Fibroblast of lung (primary cell): ENCODE results near the gene MAGEA4. TPM values are rescaled to one million over a fixed set of nuclear protein-coding genes. Genes with fewer than 3 reads are reported as not detected.
"Not testable (repeated sequence)": the region's sequence is repeated elsewhere in the genome, so short reads cannot be mapped to it uniquely, and the experiment has no call there.

Experiments used
- DNase-seq, 2 donors: peaks; one replicate each; pipeline versions ENCODE4 v3.0.0 to v3.0.0-alpha.2; 2010; ENCODE audit warnings: low read depth in 2 of 2
- H2AFZ ChIP-seq: 2 replicates; pipeline ENCODE4 v1.5.1; 2012; ENCODE audit warnings: low read length, control low read depth, inconsistent platforms
- H3K27ac ChIP-seq: 2 replicates; pipeline ENCODE4 v1.5.1; 2011; ENCODE audit warnings: low read length, control low read depth; ENCODE audit not compliant: insufficient read depth
- H3K27me3 ChIP-seq: 2 replicates; pipeline ENCODE4 v1.5.1; 2011; ENCODE audit warnings: mild to moderate bottlenecking, low read length; ENCODE audit not compliant: control insufficient read depth, insufficient read depth
- H3K36me3 ChIP-seq: 2 replicates; pipeline ENCODE4 v1.5.1; 2011; ENCODE audit warnings: low read length; ENCODE audit not compliant: control insufficient read depth, insufficient read depth
- H3K4me1 ChIP-seq: 2 replicates; pipeline ENCODE4 v1.5.1; 2011; ENCODE audit warnings: low read length; ENCODE audit not compliant: control insufficient read depth, insufficient read depth; ENCODE audit errors: extremely low read depth
- H3K4me2 ChIP-seq: 2 replicates; pipeline ENCODE4 v1.5.1; 2011; ENCODE audit warnings: low read length, control low read depth; ENCODE audit not compliant: insufficient read depth; ENCODE audit errors: extremely low read depth
- H3K4me3 ChIP-seq, 4 experiments: fragments of 200-600 bp in 1 of 4; sonication (generic) in 1 of 4; replicated peaks in 1 of 4; 2 replicates each; pipeline ENCODE4 v1.5.1; 2011 to 2016; ENCODE audit warnings: low read length in 4 of 4, low read depth in 3 of 4, mild to moderate bottlenecking in 3 of 4, control low read depth in 2 of 4, inconsistent platforms in 1 of 4, mixed read lengths in 1 of 4; ENCODE audit not compliant: insufficient read depth in 1 of 4; ENCODE audit errors: control extremely low read depth in 1 of 4
- H3K79me2 ChIP-seq: 2 replicates; pipeline ENCODE4 v1.5.1; 2012; ENCODE audit warnings: mild to moderate bottlenecking, low read length, inconsistent platforms; ENCODE audit not compliant: control insufficient read depth, insufficient read depth
- H3K9ac ChIP-seq: 2 replicates; pipeline ENCODE4 v1.5.1; 2011; ENCODE audit warnings: mild to moderate bottlenecking, low read length, control low read depth; ENCODE audit not compliant: insufficient read depth
- H3K9me3 ChIP-seq: 2 replicates; pipeline ENCODE4 v1.5.1; 2012; ENCODE audit warnings: low read depth, low read length; ENCODE audit not compliant: control insufficient read depth, insufficient read depth
- H4K20me1 ChIP-seq: 2 replicates; pipeline ENCODE4 v1.5.1; 2011; ENCODE audit warnings: low read length; ENCODE audit not compliant: control insufficient read depth, insufficient read depth; ENCODE audit errors: extremely low read depth
- EZH2 ChIP-seq: IDR thresholded peaks from 2 replicates; pipeline ENCODE4 v1.5.1; 2012; ENCODE audit warnings: low read length, control low read depth, mild to moderate bottlenecking; ENCODE audit errors: missing control alignments
- polyA plus RNA-seq, 2 donors: library from polyadenylated mRNA; depleted of rRNA in 1 of 2; stranded (reverse) in 1 of 2; unstranded in 1 of 2; fragments of >200 nt; gene quantifications; 2 replicates each; pipeline ENCODE4 v1.2.1, GENCODE V29; 2011 to 2012; ENCODE audit warnings: missing spikeins in 1 of 2
- total RNA-seq: library from RNA; depleted of rRNA; stranded (reverse); fragments of >200 nt; gene quantifications from 2 replicates; pipeline ENCODE4 v1.2.1, GENCODE V29; 2014
- TF ChIP-seq, protein P1 (sequence below), 2 donors: IDR thresholded peaks in 1 of 2; conservative IDR thresholded peaks in 1 of 2; 1 replicate in 1 of 2; 2 replicates in 1 of 2; pipeline ENCODE4 v1.5.1; 2011 to 2012; ENCODE audit warnings: low read length in 2 of 2, control low read depth in 1 of 2, inconsistent platforms in 1 of 2, low read depth in 1 of 2, mild to moderate bottlenecking in 1 of 2

Gene MAGEA4
- total and polyA plus RNA-seq, 2 donors (not counting 1 experiment from before 2014, with no cell fraction given): not detected

DNA sequence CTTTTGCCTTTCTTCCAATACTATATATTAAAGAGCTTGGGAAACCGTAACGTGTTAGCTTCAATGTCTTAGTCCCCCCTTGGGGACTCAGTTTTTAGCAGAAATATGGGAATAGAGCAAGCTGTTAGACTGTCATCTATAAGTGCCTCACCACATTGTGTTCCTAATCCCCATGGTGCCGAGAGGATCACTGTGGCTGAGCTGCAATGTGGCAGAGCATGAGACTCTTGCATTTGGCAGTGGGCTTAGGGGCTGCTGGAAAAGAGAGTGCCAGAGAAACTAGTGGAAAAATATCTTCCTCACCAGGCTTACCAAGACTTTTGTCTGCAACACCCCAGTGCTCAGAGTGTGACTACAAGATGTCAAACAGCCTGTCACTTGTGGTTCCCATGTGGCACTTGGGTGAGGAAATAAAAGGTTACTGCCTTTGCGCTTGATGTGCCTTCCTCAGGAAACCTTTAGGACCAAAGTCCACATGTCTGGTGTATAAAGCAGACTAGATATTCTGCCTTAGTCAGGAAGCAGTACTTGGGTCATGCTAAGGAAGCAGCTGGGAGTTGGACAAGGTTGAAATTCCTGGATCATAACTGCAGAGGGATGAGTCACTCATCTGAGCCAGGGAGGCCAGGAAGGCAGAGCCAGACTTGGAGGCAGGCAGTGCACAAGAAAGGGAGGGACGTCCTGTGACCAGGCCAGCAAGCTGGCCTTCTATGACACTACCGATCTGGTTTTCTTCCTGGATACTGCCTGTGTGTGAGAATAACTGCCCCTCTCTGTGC, 9.7 kb upstream of the MAGEA4 start:
- peak; percentile 71 to 93 for DNase-seq
- H3K27ac ChIP-seq: peak overlapping the region; percentile 18
- no peak for TF ChIP-seq EZH2
- TF ChIP-seq, protein P1, sequence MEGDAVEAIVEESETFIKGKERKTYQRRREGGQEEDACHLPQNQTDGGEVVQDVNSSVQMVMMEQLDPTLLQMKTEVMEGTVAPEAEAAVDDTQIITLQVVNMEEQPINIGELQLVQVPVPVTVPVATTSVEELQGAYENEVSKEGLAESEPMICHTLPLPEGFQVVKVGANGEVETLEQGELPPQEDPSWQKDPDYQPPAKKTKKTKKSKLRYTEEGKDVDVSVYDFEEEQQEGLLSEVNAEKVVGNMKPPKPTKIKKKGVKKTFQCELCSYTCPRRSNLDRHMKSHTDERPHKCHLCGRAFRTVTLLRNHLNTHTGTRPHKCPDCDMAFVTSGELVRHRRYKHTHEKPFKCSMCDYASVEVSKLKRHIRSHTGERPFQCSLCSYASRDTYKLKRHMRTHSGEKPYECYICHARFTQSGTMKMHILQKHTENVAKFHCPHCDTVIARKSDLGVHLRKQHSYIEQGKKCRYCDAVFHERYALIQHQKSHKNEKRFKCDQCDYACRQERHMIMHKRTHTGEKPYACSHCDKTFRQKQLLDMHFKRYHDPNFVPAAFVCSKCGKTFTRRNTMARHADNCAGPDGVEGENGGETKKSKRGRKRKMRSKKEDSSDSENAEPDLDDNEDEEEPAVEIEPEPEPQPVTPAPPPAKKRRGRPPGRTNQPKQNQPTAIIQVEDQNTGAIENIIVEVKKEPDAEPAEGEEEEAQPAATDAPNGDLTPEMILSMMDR (conservative IDR thresholded peaks at IDR 0.05 in 1 of 2, IDR thresholded peaks at IDR 0.05 in 1 of 2; ENCODE audit: low read depth in 1 of 2, low read length in 2 of 2): no peak

DNA sequence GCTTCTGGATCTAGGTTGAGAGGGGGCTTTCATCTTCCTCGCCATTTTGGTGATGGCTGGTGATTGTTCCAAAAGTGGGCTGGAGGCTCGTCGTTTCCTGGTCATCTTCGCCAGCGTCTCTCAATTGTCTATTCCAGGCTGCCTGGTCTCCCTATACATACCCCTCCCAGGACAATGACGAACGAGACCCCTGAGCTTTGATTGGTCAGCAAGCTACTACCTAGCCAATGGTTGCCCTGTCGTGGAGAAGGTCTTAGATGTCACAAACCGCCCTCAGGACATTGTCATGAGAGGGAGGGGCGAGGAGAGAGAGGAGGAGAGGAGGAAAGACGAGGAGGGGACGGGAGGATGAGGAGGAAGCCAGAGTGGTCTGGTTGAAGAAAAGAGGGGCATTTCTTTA, 7.7 kb upstream of the MAGEA4 start:
- Histone ChIP-seq H4K20me1 (no peaks in the 10 kb centered on the region), H3K9ac (no peak overlapping the region), H3K4me1 (no peaks in the 10 kb centered on the region), H3K27me3 (no peaks in the 10 kb centered on the region), H3K36me3 (no peaks in the 10 kb centered on the region), H3K9me3 (no peaks in the 10 kb centered on the region), H3K4me3 (no peak overlapping the region), H3K79me2 (no peaks in the 10 kb centered on the region), H3K4me2 (no peak overlapping the region), H2AFZ (no peak overlapping the region), H3K27ac (no peak overlapping the region)
- TF ChIP-seq, protein P1 (conservative IDR thresholded peaks at IDR 0.05 in 1 of 2, IDR thresholded peaks at IDR 0.05 in 1 of 2; ENCODE audit: low read depth in 1 of 2, low read length in 2 of 2): no peak
- TF ChIP-seq EZH2: no peak
- no peak for DNase-seq

More for the DNA sequence above, 9.7 kb upstream of the MAGEA4 start:
- Histone ChIP-seq H3K9me3 (no peaks in the 10 kb centered on the region), H4K20me1 (no peaks in the 10 kb centered on the region), H3K27me3 (no peaks in the 10 kb centered on the region), H3K79me2 (no peaks in the 10 kb centered on the region), H3K4me1 (no peaks in the 10 kb centered on the region), H2AFZ (no peak overlapping the region), H3K4me3 (no peak overlapping the region), H3K9ac (no peak overlapping the region), H3K4me2 (no peak overlapping the region), H3K36me3 (no peaks in the 10 kb centered on the region)

DNA sequence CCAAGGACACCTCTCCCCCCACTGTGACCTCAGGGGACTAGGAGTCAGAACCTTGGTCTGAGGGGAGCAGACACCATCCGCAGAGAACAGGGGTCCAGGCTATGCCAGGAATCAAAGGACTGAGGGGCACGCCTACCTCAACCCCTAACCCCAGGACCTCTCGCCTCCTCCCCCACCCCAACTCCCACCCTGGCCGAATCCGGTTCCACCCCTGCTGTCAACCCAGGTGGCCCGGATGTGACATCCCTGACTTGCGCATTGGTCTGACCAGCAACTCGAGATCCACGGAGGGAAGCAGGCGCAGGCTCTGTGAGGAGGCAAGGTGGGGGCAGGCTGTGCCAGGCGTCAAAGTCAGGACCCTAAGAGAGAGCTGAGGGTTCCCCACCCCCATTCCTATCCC, 468 bp upstream of the MAGEA4 start:
- Histone ChIP-seq H3K27me3 (no peaks in the 10 kb centered on the region), H3K79me2 (no peaks in the 10 kb centered on the region)
- no peak for DNase-seq

DNA sequence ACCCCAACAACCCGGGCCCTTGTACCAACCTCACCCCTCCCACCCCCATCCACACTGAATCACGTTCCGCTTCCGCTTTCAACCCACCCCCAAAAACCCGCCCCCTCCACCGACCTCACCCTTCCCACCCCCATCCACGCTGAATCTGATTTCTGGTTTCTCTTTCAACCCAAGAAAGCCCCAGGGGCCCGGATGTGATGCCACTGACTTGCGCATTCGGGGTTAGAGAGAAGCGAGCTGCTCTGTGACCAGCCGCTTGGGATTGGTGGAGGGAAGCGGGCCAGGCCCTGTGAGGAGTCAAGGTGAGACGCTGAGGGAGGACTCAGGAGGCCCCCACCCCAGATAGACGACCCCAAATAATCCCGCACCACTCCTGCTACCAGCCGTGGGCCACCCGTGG, 6.0 kb downstream of the MAGEA4 start:
- not testable (repeated sequence) for H2AFZ ChIP-seq, H3K79me2 ChIP-seq, DNase-seq, H3K9ac ChIP-seq, H3K4me2 ChIP-seq, H3K27ac ChIP-seq, H3K9me3 ChIP-seq, H4K20me1 ChIP-seq, H3K27me3 ChIP-seq, H3K36me3 ChIP-seq, H3K4me3 ChIP-seq, H3K4me1 ChIP-seq

More for the DNA sequence above, 468 bp upstream of the MAGEA4 start:
- no peak overlapping the region for H2AFZ ChIP-seq
- no peaks in the 10 kb centered on the region for H4K20me1 ChIP-seq
- no peak for TF ChIP-seq EZH2
- TF ChIP-seq, protein P1 (conservative IDR thresholded peaks at IDR 0.05 in 1 of 2, IDR thresholded peaks at IDR 0.05 in 1 of 2; ENCODE audit: low read depth in 1 of 2, low read length in 2 of 2): no peak
- no peak overlapping the region for H3K9ac ChIP-seq
- no peak overlapping the region for H3K4me3 ChIP-seq
- H3K4me2 ChIP-seq: no peak overlapping the region
- no peak overlapping the region for H3K27ac ChIP-seq
- no peaks in the 10 kb centered on the region for H3K4me1 ChIP-seq
- H3K9me3 ChIP-seq: no peaks in the 10 kb centered on the region
- H3K36me3 ChIP-seq: no peaks in the 10 kb centered on the region
